BE2C (cell line): Measurements from ENCODE around the gene ATP13A2.

Experiments used
- DNase-seq: peaks from one replicate; pipeline ENCODE4 v3.0.0-alpha.2; 2020
- H3K27me3 ChIP-seq: fragments of 250-450 bp; sonication (Bioruptor Pico); 2 replicates; pipeline ENCODE4 v1.5.1; 2020; ENCODE audit warnings: mild to moderate bottlenecking
- H3K36me3 ChIP-seq: fragments of 250-450 bp; sonication (Bioruptor Pico); 2 replicates; pipeline ENCODE4 v1.5.1; 2020; ENCODE audit warnings: mild to moderate bottlenecking
- H3K4me1 ChIP-seq: fragments of 250-450 bp; sonication (Bioruptor Pico); 2 replicates; pipeline ENCODE4 v1.5.1; 2020
- H3K4me3 ChIP-seq: 2 replicates; pipeline ENCODE4 v1.5.1; 2011; ENCODE audit warnings: low read depth, low read length
- H3K9me3 ChIP-seq: fragments of 250-450 bp; sonication (Bioruptor Pico); 2 replicates; pipeline ENCODE4 v1.5.1; 2020
- TF ChIP-seq, protein P1 (sequence below): IDR thresholded peaks from 2 replicates; pipeline ENCODE4 v1.5.1; 2012; ENCODE audit warnings: mild to moderate bottlenecking, low read depth, low read length

ATP13A2 gene

GRCh38 chr1:17012775-17013490 lies 1.2 kb upstream of the ATP13A2 start:
- H3K27me3 ChIP-seq, result no peaks in the 10 kb centered on the region
- no peaks in the 10 kb centered on the region for H3K4me1 ChIP-seq
- TF ChIP-seq, protein P1, sequence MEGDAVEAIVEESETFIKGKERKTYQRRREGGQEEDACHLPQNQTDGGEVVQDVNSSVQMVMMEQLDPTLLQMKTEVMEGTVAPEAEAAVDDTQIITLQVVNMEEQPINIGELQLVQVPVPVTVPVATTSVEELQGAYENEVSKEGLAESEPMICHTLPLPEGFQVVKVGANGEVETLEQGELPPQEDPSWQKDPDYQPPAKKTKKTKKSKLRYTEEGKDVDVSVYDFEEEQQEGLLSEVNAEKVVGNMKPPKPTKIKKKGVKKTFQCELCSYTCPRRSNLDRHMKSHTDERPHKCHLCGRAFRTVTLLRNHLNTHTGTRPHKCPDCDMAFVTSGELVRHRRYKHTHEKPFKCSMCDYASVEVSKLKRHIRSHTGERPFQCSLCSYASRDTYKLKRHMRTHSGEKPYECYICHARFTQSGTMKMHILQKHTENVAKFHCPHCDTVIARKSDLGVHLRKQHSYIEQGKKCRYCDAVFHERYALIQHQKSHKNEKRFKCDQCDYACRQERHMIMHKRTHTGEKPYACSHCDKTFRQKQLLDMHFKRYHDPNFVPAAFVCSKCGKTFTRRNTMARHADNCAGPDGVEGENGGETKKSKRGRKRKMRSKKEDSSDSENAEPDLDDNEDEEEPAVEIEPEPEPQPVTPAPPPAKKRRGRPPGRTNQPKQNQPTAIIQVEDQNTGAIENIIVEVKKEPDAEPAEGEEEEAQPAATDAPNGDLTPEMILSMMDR, result no peak
- no peaks in the 10 kb centered on the region for H3K36me3 ChIP-seq
- H3K4me3 ChIP-seq, result no peak overlapping the region
- no peaks in the 10 kb centered on the region for H3K9me3 ChIP-seq
- DNase-seq, result no peak

DNA sequence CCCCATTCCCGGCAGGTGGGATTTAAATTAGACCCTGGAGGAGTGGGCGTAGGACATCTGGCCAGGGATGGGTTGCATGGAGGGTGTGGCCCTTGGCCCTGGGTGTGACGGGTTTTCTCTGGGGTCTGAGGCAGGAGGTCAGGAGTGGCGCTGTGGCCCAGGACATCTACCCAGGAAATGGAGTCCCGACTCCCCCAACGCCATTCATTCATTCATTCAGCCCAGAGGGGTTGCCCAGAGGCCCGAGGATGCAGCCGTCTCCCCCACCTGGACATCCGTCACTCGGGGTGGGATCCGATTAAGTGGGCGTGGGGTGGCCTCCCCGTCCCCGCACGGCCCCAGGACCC lies 663 bp downstream of the ATP13A2 start:
- Histone ChIP-seq H3K9me3 (no peaks in the 10 kb centered on the region), H3K4me3 (peak overlapping the region; percentile 62), H3K36me3 (no peaks in the 10 kb centered on the region), H3K27me3 (no peaks in the 10 kb centered on the region), H3K4me1 (no peaks in the 10 kb centered on the region)
- DNase-seq, result no peak
- TF ChIP-seq, protein P1, result no peak

DNA sequence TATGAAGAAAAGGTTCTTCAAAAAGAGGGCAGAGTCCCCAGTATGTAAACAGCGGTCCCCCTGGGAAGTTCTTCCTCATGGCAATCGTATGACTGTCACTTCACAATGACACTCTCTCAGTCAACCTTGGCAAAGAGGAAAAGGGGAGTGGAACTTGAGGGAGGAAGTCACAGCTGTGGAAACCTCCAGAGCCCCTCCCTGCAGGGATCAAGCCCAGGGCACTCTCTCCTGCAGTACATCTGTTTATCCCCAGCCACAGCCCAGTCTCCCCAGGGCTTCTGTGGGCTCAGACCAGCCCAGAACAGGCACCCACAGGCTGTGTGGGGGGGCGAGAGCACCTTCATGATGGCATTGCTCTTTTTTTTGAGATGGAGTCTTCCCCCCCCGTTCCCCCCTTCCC lies 2.0 kb downstream of the ATP13A2 start:
- Histone ChIP-seq H3K36me3 (no peaks in the 10 kb centered on the region), H3K27me3 (no peaks in the 10 kb centered on the region), H3K4me1 (no peaks in the 10 kb centered on the region), H3K9me3 (no peaks in the 10 kb centered on the region), H3K4me3 (no peak overlapping the region)
- DNase-seq, result no peak
- TF ChIP-seq, protein P1, result no peak

DNA sequence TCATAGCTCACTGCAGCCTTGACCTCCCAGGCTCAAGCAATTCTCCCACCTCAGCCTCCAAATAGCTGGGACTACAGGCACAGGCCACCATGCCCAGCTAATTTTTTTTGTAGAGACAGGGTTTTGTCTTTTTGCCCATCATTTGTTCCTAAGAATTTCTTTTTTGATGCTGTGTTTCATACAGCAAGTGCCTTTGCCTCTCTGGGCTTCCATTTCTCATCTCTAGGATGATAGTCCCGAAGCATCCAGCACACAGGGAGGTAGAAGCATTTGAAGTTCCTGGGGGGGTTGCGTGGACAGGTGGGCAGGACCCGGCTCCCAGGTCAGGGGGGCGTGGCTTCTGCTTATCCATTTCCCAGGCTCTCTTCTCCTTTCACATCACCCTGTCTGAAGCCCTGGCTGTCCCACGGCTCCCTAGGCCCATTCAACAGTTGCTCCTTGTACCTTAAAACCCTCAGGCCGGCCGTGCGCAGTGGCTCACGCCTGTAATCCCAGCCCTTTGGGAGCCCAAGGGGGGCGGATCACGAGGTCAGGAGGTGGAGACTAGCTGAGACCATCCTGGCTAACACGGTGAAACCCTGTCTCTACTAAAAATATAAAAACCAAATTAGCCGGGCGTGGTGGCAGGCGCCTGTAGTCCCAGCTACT lies 3.4 kb downstream of the ATP13A2 start:
- H3K4me3 ChIP-seq, result no peak overlapping the region
- H3K36me3 ChIP-seq, result no peaks in the 10 kb centered on the region
- H3K9me3 ChIP-seq, result no peaks in the 10 kb centered on the region
- TF ChIP-seq, protein P1, result no peak
- no peaks in the 10 kb centered on the region for H3K27me3 ChIP-seq
- no peak for DNase-seq
- H3K4me1 ChIP-seq, result no peaks in the 10 kb centered on the region

- no peaks in the 10 kb centered on the region for H3K9me3 ChIP-seq
- DNase-seq, result no peak
- TF ChIP-seq, protein P1, result no peak
- no peaks in the 10 kb centered on the region for H3K36me3 ChIP-seq
- H3K27me3 ChIP-seq, result no peaks in the 10 kb centered on the region
- H3K4me1 ChIP-seq, result no peaks in the 10 kb centered on the region
- H3K4me3 ChIP-seq, result no peak overlapping the region
Observed at GRCh38 chr1:17007121-17007520, 4.6 kb downstream of the ATP13A2 start.

DNA sequence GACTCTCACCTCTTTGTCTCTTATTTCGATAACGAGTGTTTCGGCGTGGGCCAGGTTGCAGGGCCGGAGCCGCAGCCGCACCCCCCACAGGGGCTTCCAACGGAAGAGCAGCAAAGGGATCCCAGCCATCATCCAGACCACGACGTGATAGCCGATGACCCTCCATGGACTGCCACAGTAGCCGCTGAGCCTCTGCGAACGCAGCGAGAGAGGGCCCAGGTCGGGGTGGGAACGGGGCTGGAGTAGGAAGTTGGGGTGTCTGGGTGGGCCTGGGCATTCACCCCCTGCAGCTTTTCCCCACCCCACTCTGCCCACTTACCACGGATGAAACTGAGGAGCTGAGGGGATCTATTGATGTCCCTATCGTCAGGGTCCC lies 6.4 kb downstream of the ATP13A2 start:
- Histone ChIP-seq H3K36me3 (no peaks in the 10 kb centered on the region), H3K9me3 (no peaks in the 10 kb centered on the region), H3K27me3 (no peaks in the 10 kb centered on the region), H3K4me3 (no peak overlapping the region), H3K4me1 (no peaks in the 10 kb centered on the region)
- DNase-seq, result no peak
- TF ChIP-seq, protein P1, result no peak
